ENCODE measurements around the gene RBM44.
"Not testable (repeated sequence)": the region's sequence is repeated elsewhere in the genome, so short reads cannot be mapped to it uniquely, and the experiment has no call there.

The RBM44 gene

DNA sequence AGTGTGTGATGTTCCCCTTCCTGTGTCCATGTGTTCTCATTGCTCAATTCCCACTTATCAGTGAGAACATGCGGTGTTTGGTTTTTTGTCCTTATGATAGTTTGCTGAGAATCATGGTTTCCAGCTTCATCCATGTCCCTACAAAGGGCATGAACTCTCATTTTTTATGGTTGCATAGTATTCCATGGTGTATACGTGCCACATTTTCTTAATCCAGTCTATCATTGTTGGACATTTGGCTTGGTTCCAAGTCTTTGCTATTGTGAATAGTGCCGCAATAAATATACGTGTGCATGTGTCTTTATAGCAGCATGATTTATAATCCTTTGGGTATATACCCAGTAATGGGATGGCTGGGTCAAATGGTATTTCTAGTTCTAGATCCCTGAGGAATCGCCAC is 14.9 kb upstream of the RBM44 start:
- H3K4me3 ChIP-seq (ENCODE audit: low read depth, low read length); H3K27ac ChIP-seq (ENCODE audit: extremely low read depth, low read depth, low read length); H3K4me1 ChIP-seq (ENCODE audit: control insufficient read depth, insufficient read depth, low read length); CTCF ChIA-PET; H3K9me3 ChIP-seq (ENCODE audit: control insufficient read depth, insufficient read depth, low read depth, low read length); POLR2A ChIA-PET: not testable (repeated sequence)
- peak; percentile 55 for TF ChIP-seq ZNF146 (tag by site-specific recombination; IDR thresholded peaks at IDR 0.05)
- peaks cover 0 to 31% of the 10 kb centered on the region in 2 experiments; a peak in 1 of 3 replicates for H3K36me3 ChIP-seq (ENCODE audit: control insufficient read depth in 2 of 2, insufficient read depth in 1 of 2, low read length in 2 of 2)

DNA sequence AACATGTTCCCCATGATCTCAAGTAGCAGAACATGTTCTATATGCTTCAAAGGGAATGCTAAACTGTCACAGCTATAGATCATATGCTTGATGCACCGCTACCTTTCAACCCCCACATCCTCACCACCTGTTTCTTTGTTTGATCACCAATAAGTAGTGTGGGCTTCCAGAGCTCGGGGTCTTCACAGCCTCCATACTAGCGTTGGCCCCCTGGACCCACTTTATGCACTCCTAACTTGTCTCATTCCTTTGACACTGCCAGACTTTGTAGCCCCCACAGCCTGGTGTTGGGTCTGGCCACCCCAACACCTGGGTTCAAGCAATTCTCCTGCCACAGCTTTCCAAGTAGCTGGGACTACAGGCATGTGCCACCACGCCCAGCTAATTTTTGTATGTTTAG is 11.6 kb upstream of the RBM44 start:
- ChIA-PET POLR2A (no interaction called here), CTCF (no interaction called here)
- peaks cover 0 to 3% of the 10 kb centered on the region in 2 experiments; a peak in 1 of 3 replicates for H3K36me3 ChIP-seq (ENCODE audit: control insufficient read depth in 2 of 2, insufficient read depth in 1 of 2, low read length in 2 of 2)
- TF ChIP-seq ZFHX2 (tag by site-specific recombination; conservative IDR thresholded peaks at IDR 0.05) (no peak), ZNF560 (tag by site-specific recombination; IDR thresholded peaks at IDR 0.05; ENCODE audit: borderline replicate concordance) (no peak), ZNF558 (tag by site-specific recombination; IDR thresholded peaks at IDR 0.05) (no peak), ZNF529 (tag by site-specific recombination; IDR thresholded peaks at IDR 0.05; ENCODE audit: insufficient replicate concordance) (no peak), ZNF670 (tag by site-specific recombination; IDR thresholded peaks at IDR 0.05; ENCODE audit: low read depth) (no peak), ZBTB1 (tag by site-specific recombination; IDR thresholded peaks at IDR 0.05) (no peak), ZFP3 (tag by site-specific recombination; IDR thresholded peaks at IDR 0.05; ENCODE audit: low read depth) (no peak), ZNF23 (tag by site-specific recombination; IDR thresholded peaks at IDR 0.05; ENCODE audit: borderline replicate concordance) (no peak), ZNF416 (tag by site-specific recombination; IDR thresholded peaks at IDR 0.05) (no peak), ZNF16 (tag by site-specific recombination; IDR thresholded peaks at IDR 0.05; ENCODE audit: low read depth) (no peak), ZNF292 (tag by site-specific recombination; IDR thresholded peaks at IDR 0.05; ENCODE audit: borderline replicate concordance, low read depth) (no peak)
- TF ChIP-seq, protein P1, sequence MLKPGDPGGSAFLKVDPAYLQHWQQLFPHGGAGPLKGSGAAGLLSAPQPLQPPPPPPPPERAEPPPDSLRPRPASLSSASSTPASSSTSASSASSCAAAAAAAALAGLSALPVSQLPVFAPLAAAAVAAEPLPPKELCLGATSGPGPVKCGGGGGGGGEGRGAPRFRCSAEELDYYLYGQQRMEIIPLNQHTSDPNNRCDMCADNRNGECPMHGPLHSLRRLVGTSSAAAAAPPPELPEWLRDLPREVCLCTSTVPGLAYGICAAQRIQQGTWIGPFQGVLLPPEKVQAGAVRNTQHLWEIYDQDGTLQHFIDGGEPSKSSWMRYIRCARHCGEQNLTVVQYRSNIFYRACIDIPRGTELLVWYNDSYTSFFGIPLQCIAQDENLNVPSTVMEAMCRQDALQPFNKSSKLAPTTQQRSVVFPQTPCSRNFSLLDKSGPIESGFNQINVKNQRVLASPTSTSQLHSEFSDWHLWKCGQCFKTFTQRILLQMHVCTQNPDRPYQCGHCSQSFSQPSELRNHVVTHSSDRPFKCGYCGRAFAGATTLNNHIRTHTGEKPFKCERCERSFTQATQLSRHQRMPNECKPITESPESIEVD (tag by site-specific recombination; IDR thresholded peaks at IDR 0.05), result no peak
- TF ChIP-seq, protein P2, sequence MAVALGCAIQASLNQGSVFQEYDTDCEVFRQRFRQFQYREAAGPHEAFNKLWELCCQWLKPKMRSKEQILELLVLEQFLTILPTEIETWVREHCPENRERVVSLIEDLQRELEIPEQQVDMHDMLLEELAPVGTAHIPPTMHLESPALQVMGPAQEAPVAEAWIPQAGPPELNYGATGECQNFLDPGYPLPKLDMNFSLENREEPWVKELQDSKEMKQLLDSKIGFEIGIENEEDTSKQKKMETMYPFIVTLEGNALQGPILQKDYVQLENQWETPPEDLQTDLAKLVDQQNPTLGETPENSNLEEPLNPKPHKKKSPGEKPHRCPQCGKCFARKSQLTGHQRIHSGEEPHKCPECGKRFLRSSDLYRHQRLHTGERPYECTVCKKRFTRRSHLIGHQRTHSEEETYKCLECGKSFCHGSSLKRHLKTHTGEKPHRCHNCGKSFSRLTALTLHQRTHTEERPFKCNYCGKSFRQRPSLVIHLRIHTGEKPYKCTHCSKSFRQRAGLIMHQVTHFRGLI (tag by site-specific recombination; IDR thresholded peaks at IDR 0.05), result no peak
- no peak overlapping the region for H3K4me3 ChIP-seq (ENCODE audit: low read depth, low read length)
- no peak overlapping the region for H3K27ac ChIP-seq (ENCODE audit: extremely low read depth, low read depth, low read length)
- no peaks in the 10 kb centered on the region for H3K4me1 ChIP-seq (ENCODE audit: control insufficient read depth, insufficient read depth, low read length)
- no peaks in the 10 kb centered on the region for H3K9me3 ChIP-seq (ENCODE audit: control insufficient read depth, insufficient read depth, low read depth, low read length)

DNA sequence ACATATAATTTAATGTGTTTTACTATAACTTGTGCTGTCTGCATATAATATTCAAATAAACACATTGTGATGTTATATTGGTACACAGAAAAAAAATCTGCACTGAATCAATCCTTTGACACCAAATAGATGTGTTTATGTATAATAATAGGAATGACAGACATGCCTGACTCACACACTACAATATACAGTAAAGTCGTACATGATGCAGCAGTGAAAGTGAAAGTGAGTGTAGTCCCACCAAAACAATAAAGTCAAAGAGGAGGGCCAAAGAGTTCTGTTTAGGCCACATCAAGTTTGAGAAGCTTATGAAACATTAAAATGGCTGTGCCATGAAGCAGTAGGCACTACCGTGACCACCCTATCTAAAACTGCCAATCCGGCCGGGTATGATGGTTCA is 8.2 kb upstream of the RBM44 start:
- no peaks in the 10 kb centered on the region for H3K4me1 ChIP-seq (ENCODE audit: control insufficient read depth, insufficient read depth, low read length)
- CTCF ChIA-PET, result interaction anchor here (0.8 to 1.0 kb wide), 2 partner anchors 15 to 186 kb away, joined by 3 to 7 read pairs; no protein-coding TSS in a partner anchor
- H3K9me3 ChIP-seq (ENCODE audit: control insufficient read depth, insufficient read depth, low read depth, low read length), result no peaks in the 10 kb centered on the region
- no peak overlapping the region for H3K27ac ChIP-seq (ENCODE audit: extremely low read depth, low read depth, low read length)
- POLR2A ChIA-PET, result no interaction called here
- no peaks in the 10 kb centered on the region; a peak in 1 of 3 replicates for H3K36me3 ChIP-seq (ENCODE audit: control insufficient read depth in 2 of 2, insufficient read depth in 1 of 2, low read length in 2 of 2)
- no peak overlapping the region for H3K4me3 ChIP-seq (ENCODE audit: low read depth, low read length)
- no peak for TF ChIP-seq ZNF221 (tag by site-specific recombination; IDR thresholded peaks at IDR 0.05; ENCODE audit: borderline replicate concordance)
- TF ChIP-seq, protein P3, sequence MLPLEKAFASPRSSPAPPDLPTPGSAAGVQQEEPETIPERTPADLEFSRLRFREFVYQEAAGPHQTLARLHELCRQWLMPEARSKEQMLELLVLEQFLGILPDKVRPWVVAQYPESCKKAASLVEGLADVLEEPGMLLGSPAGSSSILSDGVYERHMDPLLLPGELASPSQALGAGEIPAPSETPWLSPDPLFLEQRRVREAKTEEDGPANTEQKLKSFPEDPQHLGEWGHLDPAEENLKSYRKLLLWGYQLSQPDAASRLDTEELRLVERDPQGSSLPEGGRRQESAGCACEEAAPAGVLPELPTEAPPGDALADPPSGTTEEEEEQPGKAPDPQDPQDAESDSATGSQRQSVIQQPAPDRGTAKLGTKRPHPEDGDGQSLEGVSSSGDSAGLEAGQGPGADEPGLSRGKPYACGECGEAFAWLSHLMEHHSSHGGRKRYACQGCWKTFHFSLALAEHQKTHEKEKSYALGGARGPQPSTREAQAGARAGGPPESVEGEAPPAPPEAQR (tag by site-specific recombination; IDR thresholded peaks at IDR 0.05), result no peak
- no peak for TF ChIP-seq ZNF837 (tag by site-specific recombination; IDR thresholded peaks at IDR 0.05)
- TF ChIP-seq ZNF707 (tag by site-specific recombination; IDR thresholded peaks at IDR 0.05), result no peak
- TF ChIP-seq ZNF501 (tag by site-specific recombination; IDR thresholded peaks at IDR 0.05), result no peak
- no peak for TF ChIP-seq ZNF266 (tag by site-specific recombination; IDR thresholded peaks at IDR 0.05; ENCODE audit: low read depth)
- TF ChIP-seq ZNF239 (tag by site-specific recombination; IDR thresholded peaks at IDR 0.05), result no peak
- TF ChIP-seq, protein P4, sequence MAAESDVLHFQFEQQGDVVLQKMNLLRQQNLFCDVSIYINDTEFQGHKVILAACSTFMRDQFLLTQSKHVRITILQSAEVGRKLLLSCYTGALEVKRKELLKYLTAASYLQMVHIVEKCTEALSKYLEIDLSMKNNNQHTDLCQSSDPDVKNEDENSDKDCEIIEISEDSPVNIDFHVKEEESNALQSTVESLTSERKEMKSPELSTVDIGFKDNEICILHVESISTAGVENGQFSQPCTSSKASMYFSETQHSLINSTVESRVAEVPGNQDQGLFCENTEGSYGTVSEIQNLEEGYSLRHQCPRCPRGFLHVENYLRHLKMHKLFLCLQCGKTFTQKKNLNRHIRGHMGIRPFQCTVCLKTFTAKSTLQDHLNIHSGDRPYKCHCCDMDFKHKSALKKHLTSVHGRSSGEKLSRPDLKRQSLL (tag by site-specific recombination; IDR thresholded peaks at IDR 0.05), result no peak
- TF ChIP-seq ZNF391 (tag by site-specific recombination; IDR thresholded peaks at IDR 0.05; ENCODE audit: borderline replicate concordance, low read depth), result no peak
- TF ChIP-seq, protein P5, sequence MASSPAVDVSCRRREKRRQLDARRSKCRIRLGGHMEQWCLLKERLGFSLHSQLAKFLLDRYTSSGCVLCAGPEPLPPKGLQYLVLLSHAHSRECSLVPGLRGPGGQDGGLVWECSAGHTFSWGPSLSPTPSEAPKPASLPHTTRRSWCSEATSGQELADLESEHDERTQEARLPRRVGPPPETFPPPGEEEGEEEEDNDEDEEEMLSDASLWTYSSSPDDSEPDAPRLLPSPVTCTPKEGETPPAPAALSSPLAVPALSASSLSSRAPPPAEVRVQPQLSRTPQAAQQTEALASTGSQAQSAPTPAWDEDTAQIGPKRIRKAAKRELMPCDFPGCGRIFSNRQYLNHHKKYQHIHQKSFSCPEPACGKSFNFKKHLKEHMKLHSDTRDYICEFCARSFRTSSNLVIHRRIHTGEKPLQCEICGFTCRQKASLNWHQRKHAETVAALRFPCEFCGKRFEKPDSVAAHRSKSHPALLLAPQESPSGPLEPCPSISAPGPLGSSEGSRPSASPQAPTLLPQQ (tag by site-specific recombination; IDR thresholded peaks at IDR 0.05), result no peak
- TF ChIP-seq ZNF394 (tag by site-specific recombination; IDR thresholded peaks at IDR 0.05; ENCODE audit: borderline replicate concordance), result no peak
- no peak for TF ChIP-seq ZNF549 (tag by site-specific recombination; IDR thresholded peaks at IDR 0.05)

Measured in HEK293 (cell line).